SK-N-MC (cell line): ENCODE data around the gene CIITA.

Source experiments
- EZH2 ChIP-seq: fragments of 200-600 bp; sonication (generic); IDR thresholded peaks from one replicate; pipeline ENCODE4 v1.6.1; 2017; ENCODE audit warnings: antibody characterized with exemption
- POLR2AphosphoS5 ChIP-seq: IDR thresholded peaks from 2 replicates; pipeline ENCODE4 v1.6.1; 2012; ENCODE audit warnings: mild to moderate bottlenecking, low read depth, low read length, borderline replicate concordance

DNA sequence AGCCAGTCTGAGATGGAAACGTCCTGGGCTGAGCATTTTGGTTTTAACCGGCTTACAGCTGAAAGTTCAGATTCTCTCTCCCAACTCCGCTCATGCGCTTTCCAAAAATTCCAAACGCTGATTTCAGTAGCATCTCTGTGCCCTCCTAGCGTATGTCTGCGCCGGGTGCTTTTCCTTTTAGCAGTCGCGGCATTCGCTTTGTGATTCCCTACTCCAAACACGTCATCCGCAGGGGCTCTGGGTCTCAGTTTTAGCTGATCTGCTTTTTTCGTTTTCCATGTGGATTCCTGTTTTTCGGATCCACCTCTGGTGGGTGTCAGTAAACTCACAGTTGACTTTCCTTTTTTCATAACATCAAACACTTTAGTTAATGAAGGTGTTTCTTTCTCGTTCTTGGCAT lies 36.3 kb upstream of the CIITA start:
- TF ChIP-seq EZH2 (peak; percentile 84), POLR2AphosphoS5 (no peak)
